PFSK-1 (cell line): ENCODE results near the gene DDX54.

Source experiments
- FOXP2 ChIP-seq: optimal IDR thresholded peaks from 2 replicates; pipeline ENCODE3; 2011; ENCODE audit warnings: borderline replicate concordance, control low read depth, inconsistent platforms; ENCODE audit not compliant: insufficient read depth; ENCODE audit errors: extremely low read length, extremely low read depth
- POLR2AphosphoS5 ChIP-seq: IDR thresholded peaks from 2 replicates; pipeline ENCODE4 v1.6.1; 2012; ENCODE audit warnings: low read depth, mild to moderate bottlenecking, control low read depth, low read length, moderate library complexity
- REST ChIP-seq, 2 experiments: IDR thresholded peaks; 2 replicates each; pipeline versions ENCODE4 v1.6.1 to v1.8.0; 2011 to 2012; ENCODE audit warnings: low read depth in 2 of 2, low read length in 2 of 2, control low read depth in 1 of 2, inconsistent platforms in 1 of 2, mild to moderate bottlenecking in 1 of 2, moderate library complexity in 1 of 2; ENCODE audit not compliant: insufficient read depth in 1 of 2
- SIN3A ChIP-seq: IDR thresholded peaks from 2 replicates; pipeline ENCODE4 v1.6.1; 2012; ENCODE audit warnings: mild to moderate bottlenecking, low read length, moderate library complexity, borderline replicate concordance; ENCODE audit not compliant: insufficient read depth
- TAF1 ChIP-seq: IDR thresholded peaks from 2 replicates; pipeline ENCODE4 v1.6.1; 2012; ENCODE audit warnings: low read length, control low read depth, borderline replicate concordance; ENCODE audit not compliant: insufficient read depth

DDX54 gene

DNA sequence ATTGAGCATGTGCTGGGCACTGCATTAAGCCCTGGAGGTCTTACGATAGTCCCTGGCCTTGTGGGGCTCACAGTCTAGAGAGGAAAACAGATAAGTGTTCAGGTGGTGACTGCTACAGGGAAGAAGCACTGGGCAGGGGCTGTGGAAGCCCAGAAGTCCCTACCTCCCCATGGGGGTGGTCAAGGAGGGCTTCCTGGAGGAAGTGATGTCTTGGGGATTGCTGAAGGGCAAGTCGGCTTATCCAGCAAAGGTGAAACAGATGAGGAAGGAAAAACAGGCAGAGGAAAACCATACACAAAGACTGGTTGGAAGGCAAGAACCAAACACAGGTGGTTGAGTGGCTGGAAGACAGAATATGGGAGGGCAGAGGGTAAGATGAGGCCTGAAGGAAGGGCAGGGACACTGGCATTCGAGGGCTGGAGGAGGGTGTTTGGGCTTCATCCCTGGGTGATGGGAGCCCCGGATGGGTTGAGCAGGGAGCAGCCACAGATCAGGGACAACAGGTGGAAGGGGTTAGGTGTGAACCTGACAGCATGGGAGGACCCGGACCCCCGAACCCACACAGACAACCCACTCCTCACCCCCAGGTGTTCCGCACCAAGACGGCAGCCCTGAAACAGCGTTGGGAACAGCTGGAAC, 33.0 kb downstream of the DDX54 start:
- no peak for TF ChIP-seq POLR2AphosphoS5

DNA sequence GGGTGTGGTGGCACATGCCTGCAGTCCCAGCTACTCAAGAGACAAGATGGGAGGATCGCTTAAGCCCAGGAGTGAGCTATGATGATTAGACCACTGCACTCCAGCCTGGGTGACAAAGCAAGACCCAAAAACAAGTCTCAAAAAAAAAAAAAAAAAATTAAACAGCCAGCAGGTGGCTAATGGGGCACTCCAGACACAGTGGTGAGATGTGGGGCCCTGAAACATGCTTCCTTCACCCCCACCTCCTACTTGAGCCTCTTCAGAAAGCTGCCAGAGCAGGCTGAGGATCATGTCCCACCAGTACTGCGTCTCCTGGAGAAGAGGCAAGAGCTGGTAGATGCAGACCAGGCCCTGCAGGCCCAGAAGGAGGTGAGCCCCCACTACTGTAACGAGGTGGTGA, 33.6 kb downstream of the DDX54 start:
- TF ChIP-seq SIN3A (no peak), FOXP2 (no peak)

DNA sequence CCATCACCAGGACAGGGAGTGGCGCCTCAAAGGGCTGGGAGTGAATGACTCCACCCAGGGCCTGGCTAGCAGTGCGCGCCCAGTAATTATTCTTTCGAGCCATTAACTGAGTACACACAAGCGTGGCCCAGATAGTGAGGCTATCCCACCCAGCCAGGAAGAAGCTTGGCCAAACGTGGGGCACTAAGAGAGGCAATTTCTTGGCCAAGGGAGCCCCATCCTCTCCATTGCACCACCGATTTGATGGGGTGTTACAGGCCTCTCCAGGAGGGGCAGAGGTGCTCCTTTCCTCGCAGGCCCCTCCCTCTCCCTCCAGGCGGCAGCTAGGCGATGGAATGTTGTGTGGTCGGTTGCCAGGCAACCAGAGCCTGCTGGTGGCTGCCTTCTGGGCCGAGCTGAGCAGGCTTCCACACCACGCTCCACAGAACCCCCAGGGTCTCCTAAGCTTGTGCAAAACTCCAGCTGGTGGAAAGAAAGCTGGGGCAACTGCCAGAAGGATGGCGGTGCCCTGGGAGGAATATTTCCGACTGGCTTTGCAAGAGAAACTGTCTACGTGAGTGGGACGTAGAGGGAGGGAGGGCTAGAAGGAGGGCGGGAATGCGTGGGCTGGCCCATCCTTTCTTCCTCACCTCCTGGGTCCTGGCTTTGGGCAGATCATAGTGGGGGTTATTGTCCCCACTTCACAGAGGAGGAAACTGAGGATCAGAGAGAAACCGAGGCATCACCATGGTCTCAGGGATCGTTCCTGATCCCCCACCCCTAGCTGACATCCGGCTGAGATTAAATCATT, 35.7 kb downstream of the DDX54 start, which contains the start of gene CFAP73:
Gene CFAP73 (plus strand): TSS at position 364 of the 790 bp plus-strand sequence. CDS start 134 bp downstream, at position 498.
- TF ChIP-seq FOXP2 = no peak
- TF ChIP-seq TAF1 = no peak
- no peak for TF ChIP-seq SIN3A
- no peak for TF ChIP-seq REST (IDR thresholded peaks at IDR 0.05; ENCODE audit: insufficient read depth in 1 of 2, low read depth in 2 of 2, low read length in 2 of 2)
- TF ChIP-seq POLR2AphosphoS5 = no peak

- TF ChIP-seq SIN3A (no peak), FOXP2 (no peak), POLR2AphosphoS5 (no peak), REST (IDR thresholded peaks at IDR 0.05; ENCODE audit: insufficient read depth in 1 of 2, low read depth in 2 of 2, low read length in 2 of 2) (no peak), TAF1 (no peak)
Measured at GRCh38 chr12:113146999-113147398, 38.3 kb downstream of the DDX54 start.

GRCh38 chr12:113145720-113146551, 39.3 kb downstream of the DDX54 start:
- no peak for TF ChIP-seq FOXP2
- TF ChIP-seq TAF1 = no peak
- TF ChIP-seq SIN3A = no peak
- no peak for TF ChIP-seq POLR2AphosphoS5
- no peak for TF ChIP-seq REST (IDR thresholded peaks at IDR 0.05; ENCODE audit: insufficient read depth in 1 of 2, low read depth in 2 of 2, low read length in 2 of 2)

GRCh38 chr12:113144806-113145205, 40.5 kb downstream of the DDX54 start:
- TF ChIP-seq SIN3A = no peak
